GM12872 (cell line): Measurements from ENCODE around the gene MAML3.

Experiments used
- TF ChIP-seq, protein P1 (sequence below): IDR thresholded peaks from 3 replicates; pipeline ENCODE4 v1.5.1; 2011; ENCODE audit warnings: low read depth, mild to moderate bottlenecking, low read length, moderate library complexity; ENCODE audit not compliant: insufficient read depth

The MAML3 gene

DNA sequence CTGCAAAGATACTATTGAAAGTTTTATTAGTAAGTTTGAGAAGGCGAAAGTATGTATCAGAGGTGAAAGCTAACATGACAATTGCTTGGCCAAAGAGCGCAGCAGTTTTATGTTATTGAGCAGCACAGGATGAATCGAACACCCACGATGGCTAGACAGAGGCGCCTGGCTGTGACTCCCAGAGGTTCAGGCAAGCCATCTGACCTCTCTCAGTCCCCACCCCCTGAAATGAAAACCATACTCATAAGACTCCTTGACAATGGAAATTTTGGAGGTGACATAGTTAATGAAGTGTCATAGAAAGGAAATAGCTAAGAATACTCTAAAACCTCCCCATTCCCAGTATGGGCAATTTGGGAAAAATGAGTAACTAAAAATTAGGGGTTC is 417.7 kb downstream of the MAML3 start:
- TF ChIP-seq, protein P1, sequence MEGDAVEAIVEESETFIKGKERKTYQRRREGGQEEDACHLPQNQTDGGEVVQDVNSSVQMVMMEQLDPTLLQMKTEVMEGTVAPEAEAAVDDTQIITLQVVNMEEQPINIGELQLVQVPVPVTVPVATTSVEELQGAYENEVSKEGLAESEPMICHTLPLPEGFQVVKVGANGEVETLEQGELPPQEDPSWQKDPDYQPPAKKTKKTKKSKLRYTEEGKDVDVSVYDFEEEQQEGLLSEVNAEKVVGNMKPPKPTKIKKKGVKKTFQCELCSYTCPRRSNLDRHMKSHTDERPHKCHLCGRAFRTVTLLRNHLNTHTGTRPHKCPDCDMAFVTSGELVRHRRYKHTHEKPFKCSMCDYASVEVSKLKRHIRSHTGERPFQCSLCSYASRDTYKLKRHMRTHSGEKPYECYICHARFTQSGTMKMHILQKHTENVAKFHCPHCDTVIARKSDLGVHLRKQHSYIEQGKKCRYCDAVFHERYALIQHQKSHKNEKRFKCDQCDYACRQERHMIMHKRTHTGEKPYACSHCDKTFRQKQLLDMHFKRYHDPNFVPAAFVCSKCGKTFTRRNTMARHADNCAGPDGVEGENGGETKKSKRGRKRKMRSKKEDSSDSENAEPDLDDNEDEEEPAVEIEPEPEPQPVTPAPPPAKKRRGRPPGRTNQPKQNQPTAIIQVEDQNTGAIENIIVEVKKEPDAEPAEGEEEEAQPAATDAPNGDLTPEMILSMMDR = no peak

DNA sequence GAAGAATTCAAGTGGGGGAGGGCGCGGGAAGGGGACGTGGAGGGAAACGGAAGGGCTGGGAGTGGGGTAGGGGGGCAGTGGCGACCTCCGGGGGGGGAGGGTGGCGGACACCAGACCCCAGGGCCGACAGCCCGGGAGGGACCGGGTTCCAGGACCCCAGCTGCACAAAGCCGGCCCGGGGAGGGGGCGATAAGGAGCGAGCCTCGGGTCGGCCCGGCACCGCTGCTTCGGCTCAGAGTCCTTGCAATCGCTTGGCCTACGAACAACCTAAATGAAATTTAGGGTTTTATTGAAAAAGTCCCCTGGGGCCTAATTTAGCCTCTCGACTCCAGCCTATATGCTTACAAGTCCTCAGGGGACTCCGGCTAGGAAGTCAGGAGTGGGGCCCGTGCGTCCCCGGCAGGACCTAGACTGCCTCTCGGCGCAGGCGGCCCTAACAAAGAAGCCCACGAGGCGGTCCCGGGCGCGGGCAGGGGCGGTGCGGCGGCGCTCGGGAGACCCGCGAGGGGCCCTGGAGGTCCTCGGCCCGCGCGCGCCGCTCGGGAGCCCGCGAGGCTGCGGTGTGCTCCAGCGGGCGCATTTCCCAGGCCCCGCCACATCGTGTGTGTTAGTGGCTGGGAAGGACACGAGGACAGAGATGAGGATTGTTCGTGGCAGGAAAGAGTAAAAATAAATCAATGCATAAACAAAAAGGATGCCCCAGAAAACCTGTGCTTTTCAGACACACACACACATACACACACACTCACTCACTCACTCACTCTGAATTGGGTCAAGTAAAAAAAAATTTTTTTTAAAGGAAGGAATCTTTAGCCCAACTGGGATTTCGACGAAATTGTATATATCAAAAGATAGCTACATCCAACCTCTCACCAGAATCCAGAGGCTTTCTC is 418.4 kb downstream of the MAML3 start:
- TF ChIP-seq, protein P1 = no peak

DNA sequence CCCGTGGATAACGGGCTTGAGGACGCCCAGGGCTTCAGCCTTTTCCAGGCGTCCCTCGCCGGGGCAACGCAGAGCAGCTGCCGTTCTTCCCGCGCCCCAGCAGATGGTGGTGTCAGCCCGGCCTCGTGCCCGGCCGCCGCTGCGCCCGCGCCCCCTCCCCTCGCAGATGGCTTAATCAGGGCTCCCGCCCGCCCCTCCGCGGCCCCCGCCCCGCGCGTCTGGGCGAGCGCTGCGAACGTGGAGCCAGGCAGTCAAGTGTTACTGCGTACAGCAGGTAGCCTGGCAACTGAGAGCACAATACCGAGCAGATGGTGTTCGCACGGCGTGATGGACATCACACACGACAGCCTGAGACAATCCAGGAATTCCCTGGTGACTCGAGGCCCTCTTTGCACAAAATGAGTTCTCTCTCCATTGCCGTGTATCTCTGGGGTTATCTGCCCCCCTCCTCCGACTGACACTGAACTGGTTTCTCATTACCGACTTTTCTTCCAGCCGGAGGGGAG is 419.1 kb downstream of the MAML3 start:
- TF ChIP-seq, protein P1 = peak; percentile 56

DNA sequence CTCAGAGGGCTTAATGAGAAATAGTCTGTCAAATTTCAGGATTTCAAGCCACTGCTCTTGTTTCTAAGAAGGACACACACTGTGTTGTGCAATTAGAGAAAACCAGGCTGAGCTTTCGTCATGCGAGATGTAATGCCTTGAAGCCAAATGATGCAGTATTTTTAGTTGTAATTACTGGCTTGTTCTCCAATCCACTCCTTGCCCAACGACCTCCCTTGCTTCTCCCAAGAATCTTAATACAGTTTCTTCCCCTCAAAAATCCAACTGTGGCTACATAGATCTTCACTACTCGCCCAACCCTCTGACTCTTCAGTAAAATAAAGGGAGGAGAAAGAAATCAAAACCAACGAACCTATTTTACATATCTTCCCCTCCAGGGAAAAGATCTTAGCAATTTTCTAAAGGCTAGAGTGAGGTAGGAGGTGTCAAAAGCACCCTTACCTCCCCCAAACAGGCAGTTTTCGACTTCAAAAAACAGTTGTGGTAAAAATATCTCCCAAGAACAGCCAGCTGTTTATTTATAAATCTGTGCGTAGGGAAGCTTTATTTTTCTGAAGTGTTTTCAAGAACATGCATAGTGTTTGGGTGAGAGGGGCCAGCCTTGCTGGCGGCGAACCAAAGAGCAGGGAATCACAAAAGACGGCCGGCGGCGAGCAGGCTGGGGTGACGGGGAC is 419.6 kb downstream of the MAML3 start:
- TF ChIP-seq, protein P1 = no peak

DNA sequence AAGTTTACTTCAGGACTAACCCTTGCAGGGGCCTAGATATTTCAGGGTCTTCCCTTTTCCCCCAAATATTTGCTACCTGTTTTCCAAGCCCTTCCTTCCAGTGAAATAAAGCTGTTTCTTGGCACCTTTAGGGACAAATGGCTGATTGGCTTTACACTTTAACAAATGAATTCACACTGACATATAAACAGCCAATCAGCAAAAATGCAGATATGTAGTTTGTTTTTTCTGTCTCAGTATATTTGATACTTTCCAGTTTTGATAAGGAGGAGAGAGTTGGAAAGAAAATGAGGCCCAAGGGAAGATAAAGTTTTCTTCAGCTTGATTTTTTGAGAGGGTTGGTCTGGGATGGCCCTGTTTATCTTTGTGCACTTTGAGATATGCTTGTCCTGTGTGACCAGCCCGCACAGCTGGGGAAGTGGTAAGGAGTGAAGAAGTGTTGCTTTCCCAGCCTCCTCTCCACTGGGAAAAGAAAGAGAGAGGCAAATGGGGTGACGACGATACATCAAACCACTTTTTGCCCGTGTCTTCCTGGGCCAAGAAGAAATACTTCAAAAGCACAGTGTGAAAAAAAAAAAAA is 420.9 kb downstream of the MAML3 start:
- TF ChIP-seq, protein P1 = no peak

DNA sequence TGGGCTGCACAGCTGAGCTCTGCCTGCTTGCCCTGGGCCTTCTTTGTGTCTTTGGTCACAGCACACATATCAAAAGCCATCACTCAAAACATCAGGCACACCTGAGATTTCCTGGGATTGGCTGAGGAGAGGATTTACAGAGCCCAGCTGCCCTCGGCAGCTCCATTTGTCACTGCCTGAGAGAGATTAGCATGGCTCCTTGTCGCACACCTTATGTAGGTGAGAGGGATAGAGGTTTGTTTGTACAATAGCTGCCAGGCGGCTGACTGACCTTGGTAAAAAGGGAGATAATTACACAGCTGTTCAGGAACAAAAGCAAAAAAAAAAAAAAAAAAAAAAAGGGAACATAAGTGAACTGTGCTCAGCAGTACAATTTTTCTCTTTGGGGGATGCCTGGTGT is 425.1 kb downstream of the MAML3 start:
- TF ChIP-seq, protein P1 = no peak

DNA sequence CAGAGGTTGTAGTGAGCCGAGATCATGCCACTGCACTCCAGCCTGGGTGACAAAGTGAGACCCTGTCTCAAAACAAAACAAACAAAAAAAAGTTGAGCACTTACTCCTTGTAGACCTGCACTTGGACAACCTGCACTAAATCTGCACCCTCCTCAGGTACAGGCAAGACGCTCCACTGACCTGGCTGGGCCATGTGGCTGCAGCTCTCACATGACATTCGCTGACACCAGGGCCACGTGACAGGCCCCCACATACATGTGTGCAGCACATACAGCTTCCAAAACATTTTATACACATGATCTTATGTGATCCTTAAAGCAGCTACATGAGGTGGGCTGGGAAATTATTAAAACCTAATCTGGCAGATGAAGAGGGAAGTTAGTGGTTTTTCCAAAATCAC is 425.8 kb downstream of the MAML3 start:
- TF ChIP-seq, protein P1 = no peak
